GM19395 (cell line): Measurements from ENCODE around the gene EXOC4.
"Not testable (repeated sequence)": the region's sequence is repeated elsewhere in the genome, so short reads cannot be mapped to it uniquely, and the experiment has no call there.

Experiments
- ATAC-seq: cut with Tn5 transposase; IDR thresholded peaks from one replicate; pipeline ENCODE4 v1.9.1; 2021; ENCODE audit warnings: mild to moderate bottlenecking, moderate library complexity; ENCODE audit not compliant: unreplicated experiment

Gene EXOC4

GRCh38 chr7:133275008-133275407, 22.1 kb downstream of the EXOC4 start:
- ATAC-seq = no peak

GRCh38 chr7:133275446-133276095, 22.7 kb downstream of the EXOC4 start:
- no peak for ATAC-seq

GRCh38 chr7:133278975-133279374, 26.1 kb downstream of the EXOC4 start:
- ATAC-seq = not testable (repeated sequence)

- ATAC-seq = no peak
These were observed 29.2 kb downstream of the EXOC4 start for GRCh38 chr7:133282094-133282493.

- no peak for ATAC-seq
These were observed 31.2 kb downstream of the EXOC4 start for GRCh38 chr7:133284092-133284491.

- no peak for ATAC-seq
These were observed 36.1 kb downstream of the EXOC4 start for GRCh38 chr7:133288970-133289369.

- no peak for ATAC-seq
These were observed 37.2 kb downstream of the EXOC4 start for GRCh38 chr7:133290041-133290440.

GRCh38 chr7:133290676-133291333, 37.9 kb downstream of the EXOC4 start:
- no peak for ATAC-seq

- no peak for ATAC-seq
These were observed 39.8 kb downstream of the EXOC4 start for GRCh38 chr7:133292631-133293030.

GRCh38 chr7:133293384-133294160, 40.7 kb downstream of the EXOC4 start:
- ATAC-seq = no peak

- ATAC-seq = no peak
These were observed 41.4 kb downstream of the EXOC4 start for GRCh38 chr7:133294234-133294633.

- no peak for ATAC-seq
These were observed 42.6 kb downstream of the EXOC4 start for GRCh38 chr7:133295484-133295883.

- no peak for ATAC-seq
These were observed 44.2 kb downstream of the EXOC4 start for GRCh38 chr7:133297093-133297492.

- no peak for ATAC-seq
These were observed 45.2 kb downstream of the EXOC4 start for GRCh38 chr7:133298080-133298479.

GRCh38 chr7:133299676-133300075, 46.8 kb downstream of the EXOC4 start:
- ATAC-seq = no peak

GRCh38 chr7:133300088-133300487, 47.2 kb downstream of the EXOC4 start:
- ATAC-seq = no peak

GRCh38 chr7:133300811-133301210, 47.9 kb downstream of the EXOC4 start:
- no peak for ATAC-seq

GRCh38 chr7:133301444-133301843, 48.6 kb downstream of the EXOC4 start:
- ATAC-seq = no peak

GRCh38 chr7:133303372-133303771, 50.5 kb downstream of the EXOC4 start:
- no peak for ATAC-seq

- no peak for ATAC-seq
These were observed 51.1 kb downstream of the EXOC4 start for GRCh38 chr7:133303931-133304330.

- ATAC-seq = no peak
These were observed 56.5 kb downstream of the EXOC4 start for GRCh38 chr7:133309333-133309732.
